ENCODE data around the gene KDSR.

The KDSR gene

GRCh38 chr18:63312019-63312409, 55.0 kb downstream of the KDSR start:
- TF ChIP-seq, protein P1, sequence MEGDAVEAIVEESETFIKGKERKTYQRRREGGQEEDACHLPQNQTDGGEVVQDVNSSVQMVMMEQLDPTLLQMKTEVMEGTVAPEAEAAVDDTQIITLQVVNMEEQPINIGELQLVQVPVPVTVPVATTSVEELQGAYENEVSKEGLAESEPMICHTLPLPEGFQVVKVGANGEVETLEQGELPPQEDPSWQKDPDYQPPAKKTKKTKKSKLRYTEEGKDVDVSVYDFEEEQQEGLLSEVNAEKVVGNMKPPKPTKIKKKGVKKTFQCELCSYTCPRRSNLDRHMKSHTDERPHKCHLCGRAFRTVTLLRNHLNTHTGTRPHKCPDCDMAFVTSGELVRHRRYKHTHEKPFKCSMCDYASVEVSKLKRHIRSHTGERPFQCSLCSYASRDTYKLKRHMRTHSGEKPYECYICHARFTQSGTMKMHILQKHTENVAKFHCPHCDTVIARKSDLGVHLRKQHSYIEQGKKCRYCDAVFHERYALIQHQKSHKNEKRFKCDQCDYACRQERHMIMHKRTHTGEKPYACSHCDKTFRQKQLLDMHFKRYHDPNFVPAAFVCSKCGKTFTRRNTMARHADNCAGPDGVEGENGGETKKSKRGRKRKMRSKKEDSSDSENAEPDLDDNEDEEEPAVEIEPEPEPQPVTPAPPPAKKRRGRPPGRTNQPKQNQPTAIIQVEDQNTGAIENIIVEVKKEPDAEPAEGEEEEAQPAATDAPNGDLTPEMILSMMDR (IDR thresholded peaks at IDR 0.05; ENCODE audit: low read depth, low read length): no peak
- no peak for DNase-seq (ENCODE audit: extremely low read depth, low read depth)

DNA sequence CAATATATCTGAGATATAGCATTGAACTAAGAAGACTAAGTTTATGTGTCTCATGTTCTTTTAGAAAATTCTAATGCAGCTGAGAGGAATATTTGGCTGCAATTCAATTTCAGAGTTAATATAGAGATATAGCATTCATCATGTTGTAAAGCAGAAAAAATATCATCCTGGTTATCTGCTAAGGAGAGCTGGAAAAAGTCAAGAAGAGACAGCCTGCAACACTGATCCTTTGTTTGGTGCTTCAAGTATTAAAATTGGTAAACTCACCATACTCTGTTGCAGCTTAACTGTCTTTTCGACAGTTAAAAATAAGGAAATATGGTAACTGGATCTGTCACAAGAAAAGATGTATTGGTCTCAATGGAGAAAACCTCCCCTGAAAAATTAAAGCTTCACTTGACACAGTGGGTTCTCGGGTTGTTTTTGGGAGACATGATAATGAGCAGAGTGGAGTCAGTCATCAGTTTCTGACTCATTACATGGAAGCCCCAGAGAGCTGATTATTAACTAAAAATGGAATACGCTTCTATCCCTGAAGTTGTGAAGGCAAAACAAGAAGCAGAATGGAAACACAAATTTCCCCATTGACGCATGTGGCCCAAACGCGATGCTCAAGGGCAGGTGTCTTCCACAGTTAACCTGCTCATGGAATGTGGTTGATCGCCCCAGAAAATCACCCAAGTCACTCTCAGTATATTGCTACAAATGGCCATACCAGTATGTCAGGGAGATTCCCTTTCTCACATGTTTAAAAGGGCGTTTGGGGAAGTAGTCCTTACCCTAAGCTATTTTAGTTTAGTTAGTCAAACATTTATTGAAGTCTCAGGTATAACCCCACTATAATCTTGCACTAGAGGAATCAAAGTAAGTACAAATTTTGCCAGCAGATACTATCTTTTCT, 55.6 kb downstream of the KDSR start:
- no peak for DNase-seq (ENCODE audit: extremely low read depth, low read depth)
- TF ChIP-seq, protein P1 (IDR thresholded peaks at IDR 0.05; ENCODE audit: low read depth, low read length): no peak

DNA sequence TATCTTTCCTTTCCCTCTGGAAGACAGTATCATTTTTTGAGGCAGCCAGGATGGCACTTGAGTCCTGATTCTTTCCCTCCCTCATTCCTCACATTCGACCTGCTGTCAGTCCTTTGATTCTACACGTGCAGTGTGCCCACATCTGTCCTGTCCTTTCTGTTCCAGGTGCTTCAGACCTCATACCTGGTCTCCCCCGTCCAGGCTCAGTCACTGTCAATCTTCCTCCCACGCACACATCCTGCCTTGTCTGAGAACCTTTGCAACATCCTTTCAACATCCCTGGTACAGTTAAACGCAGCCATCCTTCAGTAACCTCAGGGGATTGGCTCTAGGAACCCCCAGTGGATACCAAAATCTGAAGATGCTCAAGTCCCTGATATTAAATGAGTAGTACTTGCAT, 57.6 kb downstream of the KDSR start:
- DNase-seq (ENCODE audit: extremely low read depth, low read depth): no peak
- TF ChIP-seq, protein P1 (IDR thresholded peaks at IDR 0.05; ENCODE audit: low read depth, low read length): no peak

DNA sequence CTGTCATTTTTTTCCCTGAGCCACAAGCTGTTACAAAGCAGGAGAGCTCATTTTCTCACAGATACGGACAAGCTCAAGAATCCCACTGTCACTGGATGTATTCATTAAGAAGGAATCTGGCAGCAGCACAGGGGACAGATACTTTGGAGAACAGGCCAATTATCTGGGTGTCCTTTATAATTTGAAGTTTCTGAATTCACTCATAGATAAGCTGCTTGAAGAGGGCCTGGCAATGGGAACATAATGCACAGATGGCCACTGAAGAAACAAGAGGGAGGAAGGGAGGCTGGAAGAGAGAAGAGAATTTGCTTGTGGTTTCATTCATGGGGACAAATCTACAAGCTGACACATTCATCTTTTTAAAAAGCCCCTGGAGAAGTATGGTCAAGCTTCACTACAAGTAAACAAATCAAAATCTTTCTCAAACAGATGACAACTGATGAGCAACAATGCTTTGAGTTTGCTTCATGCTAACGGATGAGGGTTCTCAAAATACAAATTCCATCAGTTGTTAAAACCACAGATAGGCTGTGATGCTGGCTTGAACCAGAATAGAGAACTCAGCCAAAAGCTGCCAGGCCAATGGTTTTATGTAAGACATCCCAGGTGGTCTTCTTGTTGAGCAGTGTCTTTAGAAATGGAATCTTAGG, 59.3 kb downstream of the KDSR start:
- DNase-seq (ENCODE audit: extremely low read depth, low read depth): no peak
- TF ChIP-seq, protein P1 (IDR thresholded peaks at IDR 0.05; ENCODE audit: low read depth, low read length): no peak

DNA sequence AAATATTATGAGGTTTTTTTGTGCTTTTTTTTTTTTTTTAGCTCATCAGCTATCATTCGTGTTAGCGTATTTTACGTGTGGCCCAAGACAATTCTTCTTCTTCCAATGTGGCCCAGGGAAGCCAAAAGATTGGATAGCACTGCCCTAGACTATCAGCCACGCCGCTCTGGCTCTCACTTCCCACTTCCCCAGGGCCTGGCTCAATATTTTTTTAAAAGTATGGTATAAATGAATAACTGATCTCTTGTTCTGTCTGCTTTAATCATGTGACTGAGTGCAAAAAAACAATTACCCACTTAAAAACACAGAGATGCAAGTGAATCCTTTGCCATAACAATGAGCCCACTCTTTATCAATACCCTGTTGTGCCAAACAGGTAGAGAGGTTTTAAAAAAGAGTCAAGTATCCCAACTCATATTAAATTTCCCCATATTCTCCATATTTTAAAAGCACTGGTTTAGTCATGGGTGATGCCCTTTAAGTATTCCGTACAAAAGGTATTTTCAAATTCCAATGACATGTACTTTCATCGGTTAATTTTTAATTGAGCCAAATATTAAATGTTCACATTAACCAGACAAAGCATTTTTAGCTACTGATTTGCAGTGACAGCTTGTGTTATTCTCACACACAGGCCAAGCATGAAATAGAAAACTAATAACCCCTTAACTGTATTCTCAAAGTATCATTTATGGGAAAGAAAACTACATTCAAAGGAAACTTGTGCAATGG, 60.0 kb downstream of the KDSR start:
- TF ChIP-seq, protein P1 (IDR thresholded peaks at IDR 0.05; ENCODE audit: low read depth, low read length): no peak
- DNase-seq (ENCODE audit: extremely low read depth, low read depth): no peak

- TF ChIP-seq, protein P1 (IDR thresholded peaks at IDR 0.05; ENCODE audit: low read depth, low read length): no peak
- no peak for DNase-seq (ENCODE audit: extremely low read depth, low read depth)
Observed at GRCh38 chr18:63306249-63306648, 60.8 kb downstream of the KDSR start.

All from AG09319 (cell line).